Measurements from ENCODE around the gene PPY. TPM values are rescaled to one million over a fixed set of nuclear protein-coding genes. Genes with fewer than 3 reads are reported as not detected.

Gene PPY
- total RNA-seq, 1 experiment from 2014 or later: not detected

DNA sequence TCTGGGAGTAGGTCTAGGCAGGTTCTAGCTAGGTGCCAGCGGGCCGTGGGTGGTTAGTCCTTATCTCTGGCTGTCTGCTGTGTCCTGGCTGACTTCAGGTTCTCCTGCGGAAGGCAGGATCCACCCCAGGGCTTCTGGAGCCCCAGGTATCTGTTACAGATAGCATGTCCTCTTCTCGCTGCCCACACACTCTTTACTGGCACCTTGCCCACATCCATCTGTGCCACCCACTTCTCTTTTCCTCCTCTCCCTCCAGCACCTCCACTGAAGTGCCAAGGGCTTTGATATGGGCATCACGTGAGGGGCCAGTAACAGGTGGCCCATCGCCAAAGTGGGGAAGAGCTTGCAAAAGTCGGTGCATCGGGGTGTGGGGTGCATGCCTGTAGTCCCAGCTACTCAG, 30.4 kb downstream of the PPY start:
- Histone ChIP-seq H3K27me3 (replicated peaks; ENCODE audit: control insufficient read depth, insufficient read depth, low read length) (no peaks in the 10 kb centered on the region), H3K4me1 (peaks cover 27% of the 10 kb centered on the region), H3K9me3 (no peaks in the 10 kb centered on the region), H3K4me3 (ENCODE audit: low read depth, low read length) (no peak overlapping the region), H3K36me3 (ENCODE audit: control insufficient read depth, insufficient read depth, low read length) (no peaks in the 10 kb centered on the region)
- no TSS peak for BruUV-seq (replicated peaks)
- H3K36me3 Mint-ChIP-seq (ENCODE audit: insufficient read depth, unreplicated experiment): peaks cover 6% of the 10 kb centered on the region
- H3K4me3 Mint-ChIP-seq (ENCODE audit: unreplicated experiment): no peak overlapping the region
- intact Hi-C loops (cut with micrococcal nuclease; ENCODE audit: unreplicated experiment): loop anchor here (5.0 kb wide), 1 partner anchor 35 kb away; no protein-coding TSS in a partner anchor
- H3K9me3 Mint-ChIP-seq (ENCODE audit: unreplicated experiment): no peaks in the 10 kb centered on the region
- TF ChIP-seq CTCF (IDR thresholded peaks at IDR 0.05; ENCODE audit: insufficient read depth in 1 of 2, low read depth in 1 of 2, low read length in 1 of 2, severe bottlenecking in 1 of 2, unreplicated experiment in 1 of 2): no peak
- ChIA-PET POLR2A (no interaction called here), CTCF (interaction anchor here (0.6 kb wide), 1 partner anchor 82 kb away, joined by 3 read pairs; no protein-coding TSS in a partner anchor)
- DNase-seq: no peak
- peaks cover 7% of the 10 kb centered on the region for H3K4me1 Mint-ChIP-seq (ENCODE audit: low read depth, unreplicated experiment)
- H3K27me3 Mint-ChIP-seq (ENCODE audit: insufficient read depth, unreplicated experiment): no peaks in the 10 kb centered on the region
- H3K27ac Mint-ChIP-seq (ENCODE audit: unreplicated experiment): no peak overlapping the region

DNA sequence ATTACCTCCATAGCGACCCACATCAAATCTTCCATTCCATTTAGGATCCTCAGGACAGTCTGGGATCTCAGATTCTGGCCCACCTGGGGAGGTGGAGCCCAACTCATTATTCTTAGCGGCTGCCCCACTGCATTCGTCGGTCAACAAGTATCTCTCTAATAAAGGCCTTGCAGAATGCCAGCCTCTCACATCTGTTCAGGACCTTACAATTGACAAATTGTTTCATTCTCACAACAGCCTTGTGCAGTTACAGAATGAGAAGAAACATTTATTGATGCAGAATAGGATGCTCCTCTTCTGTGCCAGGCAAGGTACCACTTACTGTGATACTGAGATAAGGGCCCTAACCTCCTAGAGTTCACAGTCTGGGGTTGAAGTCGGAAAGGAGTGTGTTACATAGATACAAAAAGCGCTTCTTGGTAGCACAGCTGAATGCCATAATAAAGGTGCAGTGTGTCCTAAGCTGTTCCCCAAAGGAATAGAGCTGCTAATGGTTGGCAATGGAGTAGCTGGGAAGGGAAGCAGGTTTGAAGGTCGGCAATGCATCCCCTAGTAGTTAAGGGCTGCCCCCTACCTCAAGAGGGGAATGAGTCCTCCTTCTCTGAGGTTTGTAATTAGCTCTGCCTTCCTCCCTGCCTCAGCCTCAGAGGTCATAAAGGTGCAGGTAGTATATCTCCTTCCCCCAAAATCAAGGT, 32.6 kb downstream of the PPY start:
- peaks cover 21% of the 10 kb centered on the region for H3K4me1 ChIP-seq
- intact Hi-C loops (cut with micrococcal nuclease; ENCODE audit: unreplicated experiment): loop anchor here (1.0 to 5.0 kb wide), 3 partner anchors 29 to 432 kb away; no protein-coding TSS in a partner anchor
- H3K9me3 ChIP-seq: no peaks in the 10 kb centered on the region
- peaks cover 11% of the 10 kb centered on the region for H3K27me3 Mint-ChIP-seq (ENCODE audit: insufficient read depth, unreplicated experiment)
- no TSS peak for BruUV-seq (replicated peaks)
- H3K27me3 ChIP-seq (replicated peaks; ENCODE audit: control insufficient read depth, insufficient read depth, low read length): no peaks in the 10 kb centered on the region
- CTCF ChIA-PET: interaction anchor here (0.9 to 2.1 kb wide), 11 partner anchors 10 to 86 kb away, joined by 3 to 16 read pairs (median 4); no protein-coding TSS in a partner anchor
- peaks cover 6% of the 10 kb centered on the region for H3K36me3 Mint-ChIP-seq (ENCODE audit: insufficient read depth, unreplicated experiment)
- no peak for DNase-seq
- TF ChIP-seq CTCF (IDR thresholded peaks at IDR 0.05; ENCODE audit: insufficient read depth in 1 of 2, low read depth in 1 of 2, low read length in 1 of 2, severe bottlenecking in 1 of 2, unreplicated experiment in 1 of 2): no peak
- H3K4me3 Mint-ChIP-seq (ENCODE audit: unreplicated experiment): no peak overlapping the region
- H3K9me3 Mint-ChIP-seq (ENCODE audit: unreplicated experiment): no peaks in the 10 kb centered on the region
- H3K4me3 ChIP-seq (ENCODE audit: low read depth, low read length): no peak overlapping the region
- no peaks in the 10 kb centered on the region for H3K4me1 Mint-ChIP-seq (ENCODE audit: low read depth, unreplicated experiment)
- no peak overlapping the region for H3K27ac Mint-ChIP-seq (ENCODE audit: unreplicated experiment)
- POLR2A ChIA-PET: interaction anchor here (0.6 kb wide), 1 partner anchor 1440 kb away, joined by 13 read pairs; no protein-coding TSS in a partner anchor
- no peaks in the 10 kb centered on the region for H3K36me3 ChIP-seq (ENCODE audit: control insufficient read depth, insufficient read depth, low read length)

GRCh38 chr17:43907998-43908721, 34.1 kb downstream of the PPY start:
- Mint-ChIP-seq H3K27me3 (ENCODE audit: insufficient read depth, unreplicated experiment) (peaks cover 15% of the 10 kb centered on the region), H3K9me3 (ENCODE audit: unreplicated experiment) (no peaks in the 10 kb centered on the region), H3K27ac (ENCODE audit: unreplicated experiment) (no peak overlapping the region), H3K4me3 (ENCODE audit: unreplicated experiment) (peak overlapping the region; percentile 80), H3K36me3 (ENCODE audit: insufficient read depth, unreplicated experiment) (peaks cover 6% of the 10 kb centered on the region), H3K4me1 (ENCODE audit: low read depth, unreplicated experiment) (no peaks in the 10 kb centered on the region)
- POLR2A ChIA-PET: no interaction called here
- CTCF ChIA-PET: interaction anchor here (1.1 to 1.5 kb wide), 3 partner anchors 25 to 36 kb away, joined by 3 to 5 read pairs (median 3); no protein-coding TSS in a partner anchor
- intact Hi-C loops (cut with micrococcal nuclease; ENCODE audit: unreplicated experiment): loop anchor here (5.0 kb wide), 1 partner anchor 431 kb away; no protein-coding TSS in a partner anchor
- H3K4me3 ChIP-seq (ENCODE audit: low read depth, low read length): no peak overlapping the region
- peaks cover 21% of the 10 kb centered on the region for H3K4me1 ChIP-seq
- H3K9me3 ChIP-seq: no peaks in the 10 kb centered on the region
- no TSS peak for BruUV-seq (replicated peaks)
- no peak for TF ChIP-seq CTCF (IDR thresholded peaks at IDR 0.05; ENCODE audit: insufficient read depth in 1 of 2, low read depth in 1 of 2, low read length in 1 of 2, severe bottlenecking in 1 of 2, unreplicated experiment in 1 of 2)
- H3K27me3 ChIP-seq (replicated peaks; ENCODE audit: control insufficient read depth, insufficient read depth, low read length): no peaks in the 10 kb centered on the region
- H3K36me3 ChIP-seq (ENCODE audit: control insufficient read depth, insufficient read depth, low read length): no peaks in the 10 kb centered on the region
- peak; percentile 70 for DNase-seq

All from Caco-2 (cell line).